ENCODE data around the gene LMCD1. TPM values are rescaled to one million over a fixed set of nuclear protein-coding genes. Genes with fewer than 3 reads are reported as not detected.

LMCD1 gene
- polyA plus RNA-seq, 2 donors, result 17.2 to 21.2 TPM

- H3K4me3 ChIP-seq (ENCODE audit: low read depth in 1 of 2, low read length in 2 of 2), result no peak overlapping the region
- H3K27ac ChIP-seq (ENCODE audit: low read depth in 2 of 2, low read length in 1 of 2), result peak overlapping the region; percentile 51 to 57
- peaks cover 0 to 5% of the 10 kb centered on the region in 2 donors for H3K4me1 ChIP-seq (ENCODE audit: control insufficient read depth in 2 of 2, insufficient read depth in 2 of 2, low read length in 1 of 2)
- WGBS, 2 donors, result 70 to 78% methylated on average over 5 of the region's 5 CpGs
- H3K36me3 ChIP-seq (ENCODE audit: control insufficient read depth in 2 of 2, insufficient read depth in 2 of 2, low read length in 1 of 2), result peaks cover 0 to 4% of the 10 kb centered on the region in 2 donors
- no peaks in the 10 kb centered on the region for H3K9me3 ChIP-seq (ENCODE audit: control insufficient read depth in 2 of 2, insufficient read depth in 1 of 2, low read depth in 1 of 2, low read length in 1 of 2)
- no peaks in the 10 kb centered on the region for H3K27me3 ChIP-seq (ENCODE audit: control insufficient read depth in 1 of 2, insufficient read depth in 2 of 2, low read length in 2 of 2)
Observed at GRCh38 chr3:8524656-8525399, 23.2 kb downstream of the LMCD1 start.

- H3K36me3 ChIP-seq (ENCODE audit: control insufficient read depth in 2 of 2, insufficient read depth in 2 of 2, low read length in 1 of 2), result peaks cover 0 to 8% of the 10 kb centered on the region in 2 donors
- H3K27ac ChIP-seq (ENCODE audit: low read depth in 2 of 2, low read length in 1 of 2), result peak overlapping the region; percentile 7 to 58
- no peak overlapping the region for H3K4me3 ChIP-seq (ENCODE audit: low read depth in 1 of 2, low read length in 2 of 2)
- no peaks in the 10 kb centered on the region for H3K27me3 ChIP-seq (ENCODE audit: control insufficient read depth in 1 of 2, insufficient read depth in 2 of 2, low read length in 2 of 2)
- H3K9me3 ChIP-seq (ENCODE audit: control insufficient read depth in 2 of 2, insufficient read depth in 1 of 2, low read depth in 1 of 2, low read length in 1 of 2), result no peaks in the 10 kb centered on the region
- 58 to 73% methylated on average over 3 of the region's 3 CpGs for WGBS, 2 donors
- peaks cover 0 to 10% of the 10 kb centered on the region in 2 donors for H3K4me1 ChIP-seq (ENCODE audit: control insufficient read depth in 2 of 2, insufficient read depth in 2 of 2, low read length in 1 of 2)
Observed at GRCh38 chr3:8525893-8526292, 24.3 kb downstream of the LMCD1 start.

- Histone ChIP-seq H3K4me3 (ENCODE audit: low read depth in 1 of 2, low read length in 2 of 2) (no peak overlapping the region), H3K36me3 (ENCODE audit: control insufficient read depth in 2 of 2, insufficient read depth in 2 of 2, low read length in 1 of 2) (peaks cover 0 to 11% of the 10 kb centered on the region in 2 donors), H3K27ac (ENCODE audit: low read depth in 2 of 2, low read length in 1 of 2) (peak overlapping the region; percentile 45 to 47), H3K9me3 (ENCODE audit: control insufficient read depth in 2 of 2, insufficient read depth in 1 of 2, low read depth in 1 of 2, low read length in 1 of 2) (no peaks in the 10 kb centered on the region), H3K27me3 (ENCODE audit: control insufficient read depth in 1 of 2, insufficient read depth in 2 of 2, low read length in 2 of 2) (no peaks in the 10 kb centered on the region), H3K4me1 (ENCODE audit: control insufficient read depth in 2 of 2, insufficient read depth in 2 of 2, low read length in 1 of 2) (peaks cover 0 to 13% of the 10 kb centered on the region in 2 donors)
- 57 to 68% methylated on average over 9 of the region's 9 CpGs for whole genome bisulfite sequencing, 2 donors
Observed at GRCh38 chr3:8529181-8529637, 27.6 kb downstream of the LMCD1 start.

- Histone ChIP-seq H3K27ac (ENCODE audit: low read depth in 2 of 2, low read length in 1 of 2) (peak overlapping the region; percentile 17 to 37), H3K4me3 (ENCODE audit: low read depth in 1 of 2, low read length in 2 of 2) (no peak overlapping the region), H3K36me3 (ENCODE audit: control insufficient read depth in 2 of 2, insufficient read depth in 2 of 2, low read length in 1 of 2) (peaks cover 0 to 11% of the 10 kb centered on the region in 2 donors), H3K4me1 (ENCODE audit: control insufficient read depth in 2 of 2, insufficient read depth in 2 of 2, low read length in 1 of 2) (peaks cover 0 to 10% of the 10 kb centered on the region in 2 donors), H3K9me3 (ENCODE audit: control insufficient read depth in 2 of 2, insufficient read depth in 1 of 2, low read depth in 1 of 2, low read length in 1 of 2) (no peaks in the 10 kb centered on the region), H3K27me3 (ENCODE audit: control insufficient read depth in 1 of 2, insufficient read depth in 2 of 2, low read length in 2 of 2) (no peaks in the 10 kb centered on the region)
- 72 to 79% methylated on average over 12 of the region's 12 CpGs for WGBS, 2 donors
Observed at GRCh38 chr3:8529738-8530525, 28.3 kb downstream of the LMCD1 start.

DNA sequence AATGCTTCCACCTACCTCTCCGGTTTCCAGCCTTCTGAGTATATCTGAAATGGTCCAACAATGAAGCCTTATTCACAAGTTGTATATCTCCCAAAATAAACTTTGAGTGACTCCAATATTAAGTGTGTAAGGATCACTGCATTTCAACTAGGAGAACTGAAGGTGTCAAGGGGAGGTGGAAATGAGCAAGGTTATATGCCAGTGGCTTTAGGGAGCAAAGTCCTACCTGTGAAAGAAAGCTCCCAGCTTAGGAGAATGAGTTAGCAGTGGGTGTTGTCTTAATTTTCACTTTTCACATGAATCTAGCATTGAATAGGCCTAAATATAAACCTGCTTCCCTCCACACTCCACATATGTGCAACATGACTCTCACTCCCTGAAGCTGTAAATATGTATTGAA, 29.0 kb downstream of the LMCD1 start:
- 62 to 63% methylated on average over 1 of the region's 1 CpG for WGBS, 2 donors
- no peak overlapping the region for H3K27ac ChIP-seq (ENCODE audit: low read depth in 2 of 2, low read length in 1 of 2)
- H3K4me3 ChIP-seq (ENCODE audit: low read depth in 1 of 2, low read length in 2 of 2), result no peak overlapping the region
- no peaks in the 10 kb centered on the region for H3K9me3 ChIP-seq (ENCODE audit: control insufficient read depth in 2 of 2, insufficient read depth in 1 of 2, low read depth in 1 of 2, low read length in 1 of 2)
- peaks cover 0 to 11% of the 10 kb centered on the region in 2 donors for H3K36me3 ChIP-seq (ENCODE audit: control insufficient read depth in 2 of 2, insufficient read depth in 2 of 2, low read length in 1 of 2)
- H3K4me1 ChIP-seq (ENCODE audit: control insufficient read depth in 2 of 2, insufficient read depth in 2 of 2, low read length in 1 of 2), result peaks cover 0 to 10% of the 10 kb centered on the region in 2 donors
- H3K27me3 ChIP-seq (ENCODE audit: control insufficient read depth in 1 of 2, insufficient read depth in 2 of 2, low read length in 2 of 2), result no peaks in the 10 kb centered on the region

GRCh38 chr3:8532251-8532871, 30.7 kb downstream of the LMCD1 start:
- Histone ChIP-seq H3K4me1 (ENCODE audit: control insufficient read depth in 2 of 2, insufficient read depth in 2 of 2, low read length in 1 of 2) (peaks cover 0 to 10% of the 10 kb centered on the region in 2 donors), H3K27me3 (ENCODE audit: control insufficient read depth in 1 of 2, insufficient read depth in 2 of 2, low read length in 2 of 2) (no peaks in the 10 kb centered on the region), H3K36me3 (ENCODE audit: control insufficient read depth in 2 of 2, insufficient read depth in 2 of 2, low read length in 1 of 2) (peaks cover 2 to 11% of the 10 kb centered on the region in 2 donors), H3K27ac (ENCODE audit: low read depth in 2 of 2, low read length in 1 of 2) (peak overlapping the region in 1 of 2 donors; percentile 17), H3K9me3 (ENCODE audit: control insufficient read depth in 2 of 2, insufficient read depth in 1 of 2, low read depth in 1 of 2, low read length in 1 of 2) (no peaks in the 10 kb centered on the region), H3K4me3 (ENCODE audit: low read depth in 1 of 2, low read length in 2 of 2) (no peak overlapping the region)
- 32 to 47% methylated on average over 7 of the region's 7 CpGs for WGBS, 2 donors

GRCh38 chr3:8536096-8537056, 34.8 kb downstream of the LMCD1 start:
- WGBS, 2 donors, result 87 to 90% methylated on average over 8 of the region's 8 CpGs
- H3K4me1 ChIP-seq (ENCODE audit: control insufficient read depth in 2 of 2, insufficient read depth in 2 of 2, low read length in 1 of 2), result peaks cover 0 to 3% of the 10 kb centered on the region in 2 donors
- peaks cover 0 to 3% of the 10 kb centered on the region in 2 donors for H3K9me3 ChIP-seq (ENCODE audit: control insufficient read depth in 2 of 2, insufficient read depth in 1 of 2, low read depth in 1 of 2, low read length in 1 of 2)
- H3K36me3 ChIP-seq (ENCODE audit: control insufficient read depth in 2 of 2, insufficient read depth in 2 of 2, low read length in 1 of 2), result peaks cover 4 to 18% of the 10 kb centered on the region in 2 donors
- no peaks in the 10 kb centered on the region for H3K27me3 ChIP-seq (ENCODE audit: control insufficient read depth in 1 of 2, insufficient read depth in 2 of 2, low read length in 2 of 2)
- H3K4me3 ChIP-seq (ENCODE audit: low read depth in 1 of 2, low read length in 2 of 2), result no peak overlapping the region
- no peak overlapping the region for H3K27ac ChIP-seq (ENCODE audit: low read depth in 2 of 2, low read length in 1 of 2)

DNA sequence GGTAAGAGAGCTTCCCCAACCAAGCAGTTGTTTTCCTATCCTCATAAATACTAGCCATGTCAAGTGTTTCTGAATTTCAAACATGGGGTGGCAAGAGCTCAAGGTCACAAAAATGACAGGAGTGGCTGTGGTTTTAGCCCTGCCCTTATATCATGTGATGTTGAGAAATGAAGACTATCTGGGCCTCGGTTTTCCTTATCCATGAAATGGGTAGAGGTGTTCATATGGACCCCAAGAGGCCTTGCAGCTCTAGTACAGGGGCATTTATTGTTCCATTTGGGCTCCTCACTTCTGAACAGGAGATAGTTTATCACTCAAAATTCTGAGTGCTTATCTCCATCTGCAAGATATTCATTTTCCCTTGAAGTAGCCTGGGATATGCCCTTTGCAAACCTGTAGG, 35.8 kb downstream of the LMCD1 start:
- no peak overlapping the region for H3K27ac ChIP-seq (ENCODE audit: low read depth in 2 of 2, low read length in 1 of 2)
- peaks cover 0 to 3% of the 10 kb centered on the region in 2 donors for H3K9me3 ChIP-seq (ENCODE audit: control insufficient read depth in 2 of 2, insufficient read depth in 1 of 2, low read depth in 1 of 2, low read length in 1 of 2)
- WGBS, 2 donors, result 89 to 95% methylated on average over 1 of the region's 1 CpG
- H3K27me3 ChIP-seq (ENCODE audit: control insufficient read depth in 1 of 2, insufficient read depth in 2 of 2, low read length in 2 of 2), result no peaks in the 10 kb centered on the region
- H3K4me3 ChIP-seq (ENCODE audit: low read depth in 1 of 2, low read length in 2 of 2), result no peak overlapping the region
- H3K4me1 ChIP-seq (ENCODE audit: control insufficient read depth in 2 of 2, insufficient read depth in 2 of 2, low read length in 1 of 2), result peaks cover 0 to under 1% of the 10 kb centered on the region in 2 donors
- peaks cover 4 to 16% of the 10 kb centered on the region in 2 donors for H3K36me3 ChIP-seq (ENCODE audit: control insufficient read depth in 2 of 2, insufficient read depth in 2 of 2, low read length in 1 of 2)
